Measurements from ENCODE around the gene VWA3B.

Gene VWA3B

GRCh38 chr2:98245491-98245890 lies 158.5 kb downstream of the VWA3B start:
- no peaks in the 10 kb centered on the region for H3K4me1 ChIP-seq (ENCODE audit: insufficient read depth, low read length, poor library complexity, severe bottlenecking)
- H3K9ac ChIP-seq (ENCODE audit: low read depth, low read length, poor library complexity, severe bottlenecking) = no peak overlapping the region
- no peak overlapping the region for H2AFZ ChIP-seq (ENCODE audit: low read length)
- no peaks in the 10 kb centered on the region for H3K79me2 ChIP-seq (ENCODE audit: insufficient read depth, low read length)
- no peak overlapping the region for H3K4me2 ChIP-seq (ENCODE audit: low read depth, low read length, poor library complexity, severe bottlenecking)
- peaks cover 4% of the 10 kb centered on the region for H3K27me3 ChIP-seq (ENCODE audit: insufficient read depth, low read length, poor library complexity, severe bottlenecking)
- no peak overlapping the region for H3K4me3 ChIP-seq (ENCODE audit: low read length, poor library complexity, severe bottlenecking)
- peaks cover 3% of the 10 kb centered on the region; the same call in 1 of the 2 replicates for H3K9me3 ChIP-seq (ENCODE audit: insufficient read depth, low read depth, low read length)
- no peaks in the 10 kb centered on the region for H3K36me3 ChIP-seq (ENCODE audit: insufficient read depth, low read length)
- H4K20me1 ChIP-seq (ENCODE audit: insufficient read depth, low read length, poor library complexity, severe bottlenecking) = no peaks in the 10 kb centered on the region
- H3F3A ChIP-seq (ENCODE audit: low read depth) = no peaks in the 10 kb centered on the region
- TF ChIP-seq EZH2phosphoT487 (IDR thresholded peaks at IDR 0.05; ENCODE audit: borderline replicate concordance) = no peak
- TF ChIP-seq, protein P1, sequence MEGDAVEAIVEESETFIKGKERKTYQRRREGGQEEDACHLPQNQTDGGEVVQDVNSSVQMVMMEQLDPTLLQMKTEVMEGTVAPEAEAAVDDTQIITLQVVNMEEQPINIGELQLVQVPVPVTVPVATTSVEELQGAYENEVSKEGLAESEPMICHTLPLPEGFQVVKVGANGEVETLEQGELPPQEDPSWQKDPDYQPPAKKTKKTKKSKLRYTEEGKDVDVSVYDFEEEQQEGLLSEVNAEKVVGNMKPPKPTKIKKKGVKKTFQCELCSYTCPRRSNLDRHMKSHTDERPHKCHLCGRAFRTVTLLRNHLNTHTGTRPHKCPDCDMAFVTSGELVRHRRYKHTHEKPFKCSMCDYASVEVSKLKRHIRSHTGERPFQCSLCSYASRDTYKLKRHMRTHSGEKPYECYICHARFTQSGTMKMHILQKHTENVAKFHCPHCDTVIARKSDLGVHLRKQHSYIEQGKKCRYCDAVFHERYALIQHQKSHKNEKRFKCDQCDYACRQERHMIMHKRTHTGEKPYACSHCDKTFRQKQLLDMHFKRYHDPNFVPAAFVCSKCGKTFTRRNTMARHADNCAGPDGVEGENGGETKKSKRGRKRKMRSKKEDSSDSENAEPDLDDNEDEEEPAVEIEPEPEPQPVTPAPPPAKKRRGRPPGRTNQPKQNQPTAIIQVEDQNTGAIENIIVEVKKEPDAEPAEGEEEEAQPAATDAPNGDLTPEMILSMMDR (conservative IDR thresholded peaks at IDR 0.05; ENCODE audit: low read length) = no peak
- H3K9me2 ChIP-seq (replicated peaks; ENCODE audit: low read depth, low read length) = no peaks in the 10 kb centered on the region

GRCh38 chr2:98247383-98247782 lies 160.4 kb downstream of the VWA3B start:
- no peak overlapping the region for H3K9ac ChIP-seq (ENCODE audit: low read depth, low read length, poor library complexity, severe bottlenecking)
- no peaks in the 10 kb centered on the region for H3K9me2 ChIP-seq (replicated peaks; ENCODE audit: low read depth, low read length)
- no peak overlapping the region for H2AFZ ChIP-seq (ENCODE audit: low read length)
- peaks cover 4% of the 10 kb centered on the region for H3K27me3 ChIP-seq (ENCODE audit: insufficient read depth, low read length, poor library complexity, severe bottlenecking)
- no peaks in the 10 kb centered on the region for H4K20me1 ChIP-seq (ENCODE audit: insufficient read depth, low read length, poor library complexity, severe bottlenecking)
- TF ChIP-seq, protein P1 (conservative IDR thresholded peaks at IDR 0.05; ENCODE audit: low read length) = no peak
- no peak for TF ChIP-seq EZH2phosphoT487 (IDR thresholded peaks at IDR 0.05; ENCODE audit: borderline replicate concordance)
- peaks cover 3% of the 10 kb centered on the region; the same call in 1 of the 2 replicates for H3K9me3 ChIP-seq (ENCODE audit: insufficient read depth, low read depth, low read length)
- H3K4me2 ChIP-seq (ENCODE audit: low read depth, low read length, poor library complexity, severe bottlenecking) = no peak overlapping the region
- H3K4me3 ChIP-seq (ENCODE audit: low read length, poor library complexity, severe bottlenecking) = no peak overlapping the region
- H3K36me3 ChIP-seq (ENCODE audit: insufficient read depth, low read length) = no peaks in the 10 kb centered on the region
- H3K4me1 ChIP-seq (ENCODE audit: insufficient read depth, low read length, poor library complexity, severe bottlenecking) = no peaks in the 10 kb centered on the region
- no peaks in the 10 kb centered on the region for H3K79me2 ChIP-seq (ENCODE audit: insufficient read depth, low read length)
- H3F3A ChIP-seq (ENCODE audit: low read depth) = no peaks in the 10 kb centered on the region

DNA sequence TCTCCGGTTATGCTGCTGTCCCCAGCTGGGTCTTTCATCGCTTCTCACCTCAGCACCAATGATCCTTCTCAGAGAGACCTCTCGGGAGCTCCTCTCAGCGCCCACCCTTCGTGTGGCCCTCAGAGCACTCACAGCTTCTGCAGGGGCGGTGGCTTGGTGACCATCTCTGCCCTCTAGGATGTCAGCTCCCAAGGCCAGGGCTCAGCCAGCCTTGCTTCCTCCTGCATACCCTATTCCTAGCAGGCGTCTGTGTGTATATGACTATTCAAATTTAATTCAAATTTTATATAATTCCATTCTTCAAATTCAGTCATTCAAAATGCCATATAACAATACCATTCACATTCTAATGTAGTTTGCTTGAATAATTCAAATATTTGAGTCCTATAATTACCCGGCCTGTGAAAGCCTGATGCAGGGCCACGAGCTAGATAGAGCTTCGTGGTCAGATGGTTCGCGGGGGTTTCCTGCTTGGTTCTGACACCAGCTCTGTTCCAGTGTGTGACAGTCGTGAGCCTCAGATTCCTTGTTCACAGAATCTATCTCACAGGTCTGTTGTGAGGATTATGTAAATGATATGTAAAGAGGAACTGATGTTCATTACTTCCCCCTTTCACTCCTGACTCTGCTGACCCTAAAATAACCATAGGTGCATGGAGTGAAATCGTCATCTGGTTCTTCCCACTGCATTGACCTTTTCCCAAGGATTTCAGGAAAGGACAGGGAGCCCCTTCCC lies 165.2 kb downstream of the VWA3B start:
- no peak for TF ChIP-seq EZH2phosphoT487 (IDR thresholded peaks at IDR 0.05; ENCODE audit: borderline replicate concordance)
- TF ChIP-seq, protein P1 (conservative IDR thresholded peaks at IDR 0.05; ENCODE audit: low read length) = no peak
- H3K4me1 ChIP-seq (ENCODE audit: insufficient read depth, low read length, poor library complexity, severe bottlenecking) = no peaks in the 10 kb centered on the region
- H2AFZ ChIP-seq (ENCODE audit: low read length) = no peak overlapping the region
- H3K4me3 ChIP-seq (ENCODE audit: low read length, poor library complexity, severe bottlenecking) = no peak overlapping the region
- H3K27me3 ChIP-seq (ENCODE audit: insufficient read depth, low read length, poor library complexity, severe bottlenecking) = peaks cover 4% of the 10 kb centered on the region
- no peaks in the 10 kb centered on the region for H3F3A ChIP-seq (ENCODE audit: low read depth)
- H3K9me3 ChIP-seq (ENCODE audit: insufficient read depth, low read depth, low read length) = peaks cover 2% of the 10 kb centered on the region; the same call in 1 of the 2 replicates
- H3K9ac ChIP-seq (ENCODE audit: low read depth, low read length, poor library complexity, severe bottlenecking) = no peak overlapping the region
- no peaks in the 10 kb centered on the region for H3K9me2 ChIP-seq (replicated peaks; ENCODE audit: low read depth, low read length)
- H3K4me2 ChIP-seq (ENCODE audit: low read depth, low read length, poor library complexity, severe bottlenecking) = no peak overlapping the region
- H3K79me2 ChIP-seq (ENCODE audit: insufficient read depth, low read length) = no peaks in the 10 kb centered on the region
- H4K20me1 ChIP-seq (ENCODE audit: insufficient read depth, low read length, poor library complexity, severe bottlenecking) = no peaks in the 10 kb centered on the region
- no peaks in the 10 kb centered on the region for H3K36me3 ChIP-seq (ENCODE audit: insufficient read depth, low read length)
